NCI-H2196 treated with DMSO at 0.1 percent for 48 hours (cell line): ENCODE data around the gene UNC13D.
A peak's percentile ranks its signal among the peaks of the same experiment; 100 is the strongest.
"Not testable (repeated sequence)": the region's sequence is repeated elsewhere in the genome, so short reads cannot be mapped to it uniquely, and the experiment has no call there.

ENCODE experiments used
- DNase-seq: peaks from one replicate; lab custom pipeline; 2025; ENCODE audit not compliant: unreplicated experiment; lab: John Stamatoyannopoulos, UW

UNC13D gene

DNA sequence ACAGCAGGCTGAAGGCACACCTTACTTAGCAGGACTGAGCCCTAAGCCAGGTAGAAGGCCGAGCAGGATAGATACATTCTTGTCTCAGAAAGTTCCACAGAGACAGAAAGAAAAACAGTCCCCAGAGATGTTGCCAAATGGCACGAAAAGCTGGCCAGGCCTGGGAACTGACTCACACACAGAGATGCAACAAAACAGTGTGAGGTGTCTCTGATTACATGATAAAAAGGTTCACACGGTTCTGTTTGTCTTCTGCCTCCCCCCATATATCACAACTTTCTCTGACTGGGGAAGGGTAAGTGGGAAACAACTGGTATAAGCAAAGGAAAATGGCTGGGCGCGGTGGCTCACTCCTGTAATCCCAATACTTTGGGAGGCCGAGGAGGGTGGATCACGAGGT is 9.2 kb upstream of the UNC13D start:
- no peak for DNase-seq

GRCh38 chr17:75851693-75851991 is 7.4 kb upstream of the UNC13D start:
- not testable (repeated sequence) for DNase-seq

DNA sequence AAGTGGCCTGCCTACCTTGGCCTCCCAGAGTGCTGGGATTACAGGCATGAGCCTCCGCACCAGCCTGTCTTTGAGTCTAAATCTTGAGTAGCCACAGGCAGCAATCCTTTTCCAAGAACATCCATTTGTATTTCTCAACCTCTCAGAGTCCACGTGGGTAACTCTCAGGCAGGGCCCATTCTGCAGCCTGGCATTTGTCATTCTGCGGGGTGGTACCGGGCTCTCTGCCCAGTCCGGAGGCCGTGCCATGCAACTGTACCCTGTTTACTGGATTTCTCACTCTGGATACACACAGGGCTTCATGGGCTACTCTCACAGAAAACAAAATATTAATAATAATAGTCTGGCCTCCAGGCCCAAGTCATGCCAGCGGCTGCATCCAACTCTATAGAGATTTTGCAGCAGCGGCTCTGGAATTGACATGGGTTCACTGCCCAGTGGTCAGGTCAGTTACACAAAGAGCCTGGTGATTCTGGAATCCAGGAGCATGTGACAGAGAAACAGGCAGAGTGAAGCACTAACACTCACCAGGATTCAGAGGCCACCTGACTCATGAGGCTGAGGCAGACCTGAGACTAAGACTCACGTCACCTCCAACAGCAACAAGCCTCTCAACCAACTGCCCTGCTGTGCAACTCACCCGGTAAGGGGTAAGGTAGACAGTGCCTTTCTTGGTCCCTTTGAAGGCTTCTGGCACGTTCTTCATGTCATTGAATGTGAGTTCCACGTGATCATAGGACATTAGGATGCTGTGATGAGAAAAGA is 6.9 kb upstream of the UNC13D start:
- DNase-seq = no peak

- DNase-seq = no peak
These were observed 5.5 kb upstream of the UNC13D start for GRCh38 chr17:75849724-75850123.

DNA sequence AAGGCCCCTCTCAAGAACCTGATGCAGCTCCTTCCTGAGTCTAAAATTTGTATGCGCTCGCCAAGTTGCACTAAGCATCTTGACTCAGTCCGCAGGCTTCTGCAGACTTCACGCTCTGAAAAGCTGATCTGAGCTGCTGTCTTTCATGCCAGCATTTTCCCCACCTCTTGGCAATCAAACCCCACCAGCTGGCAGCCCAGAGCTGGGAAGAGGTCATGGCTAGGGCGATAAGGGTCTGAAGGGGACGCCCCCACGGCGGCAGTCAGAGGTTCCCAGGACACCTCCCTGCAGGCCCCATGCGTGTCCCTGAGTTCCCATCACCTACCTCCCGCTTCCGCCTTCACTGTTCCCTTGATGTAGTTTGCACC is 5.1 kb upstream of the UNC13D start:
- DNase-seq = no peak

DNA sequence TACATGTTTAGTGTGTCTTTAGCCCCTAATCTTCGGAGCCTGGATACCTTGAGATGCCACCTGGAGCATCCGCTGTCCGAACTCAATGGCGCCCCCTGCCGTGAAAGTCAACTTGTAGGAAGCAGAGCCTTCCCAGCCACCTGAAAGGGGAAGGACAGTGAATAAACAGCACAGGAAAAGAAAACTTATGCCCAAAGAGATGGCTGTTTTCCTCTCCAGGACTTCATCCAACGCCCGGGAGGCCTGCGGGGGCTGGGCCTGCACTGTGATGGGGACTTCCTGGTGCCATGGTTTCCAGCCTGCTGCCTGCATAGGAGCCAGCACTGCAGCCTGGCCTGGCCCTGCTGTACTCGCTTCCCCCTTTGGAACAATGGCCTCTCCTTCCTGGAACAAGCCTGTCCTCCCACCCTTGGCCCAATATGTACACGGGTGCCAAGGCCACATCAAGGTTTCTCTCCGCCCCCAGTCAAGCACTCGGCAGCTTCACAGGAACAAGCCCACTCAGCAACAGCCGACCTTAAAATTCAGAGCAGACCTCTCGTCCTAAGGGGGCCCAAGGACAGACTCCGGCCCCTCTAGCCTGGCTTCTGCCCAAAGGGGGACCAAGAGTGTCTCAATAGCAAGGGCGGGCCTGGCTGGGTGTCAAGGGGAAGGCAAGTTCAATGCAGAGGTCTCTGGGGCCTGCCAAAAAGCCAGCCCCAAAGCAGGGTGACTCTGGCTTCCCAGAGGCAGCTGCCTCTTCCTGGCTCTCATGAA is 4.5 kb upstream of the UNC13D start:
- DNase-seq = peak; percentile 63

GRCh38 chr17:75847614-75848522 is 3.7 kb upstream of the UNC13D start:
- no peak for DNase-seq

DNA sequence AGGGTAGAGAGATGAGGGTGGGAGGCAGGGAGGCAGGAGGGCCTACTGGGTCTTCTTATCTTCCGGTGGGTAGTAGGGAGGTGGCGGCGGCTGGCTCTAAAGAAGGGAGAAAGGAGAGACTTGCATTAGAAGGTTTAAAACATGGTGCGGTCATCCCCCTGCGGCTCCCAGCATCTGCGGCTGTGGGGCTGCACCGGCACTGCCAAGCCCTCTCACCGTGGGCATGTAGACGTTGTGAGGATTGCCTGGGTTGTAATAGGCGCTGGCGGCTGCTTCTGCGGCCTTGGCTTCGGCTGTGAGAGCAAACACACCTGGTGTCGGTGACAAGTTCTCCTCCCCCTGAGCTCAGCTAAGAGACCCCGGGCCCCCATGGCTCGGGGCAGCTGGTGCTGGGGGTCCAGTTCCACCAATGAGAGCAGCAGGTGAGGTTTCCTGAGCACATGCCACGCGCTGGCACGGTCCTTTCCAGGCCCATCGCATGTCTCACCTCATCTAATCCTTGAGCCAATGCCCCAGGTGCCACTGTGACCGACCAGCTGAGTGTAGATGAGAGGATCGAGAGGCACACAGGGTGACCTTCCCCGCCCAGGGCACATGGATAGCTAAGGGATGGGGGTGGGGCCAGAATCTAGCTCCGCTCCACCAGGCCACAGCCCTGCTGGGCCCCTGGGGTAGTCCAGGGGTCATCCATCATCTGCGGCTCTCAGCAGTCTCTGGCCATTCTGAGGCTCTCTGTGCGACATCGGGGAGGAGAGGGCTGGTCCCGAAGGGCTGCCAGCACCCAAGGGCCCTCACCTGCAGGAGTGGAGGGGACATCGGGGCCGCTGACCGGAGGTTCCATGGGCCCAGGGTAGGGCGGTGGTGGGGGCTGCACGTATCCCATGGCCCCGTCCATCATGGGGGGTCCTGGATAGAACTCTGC is 2.7 kb upstream of the UNC13D start:
- no peak for DNase-seq

DNA sequence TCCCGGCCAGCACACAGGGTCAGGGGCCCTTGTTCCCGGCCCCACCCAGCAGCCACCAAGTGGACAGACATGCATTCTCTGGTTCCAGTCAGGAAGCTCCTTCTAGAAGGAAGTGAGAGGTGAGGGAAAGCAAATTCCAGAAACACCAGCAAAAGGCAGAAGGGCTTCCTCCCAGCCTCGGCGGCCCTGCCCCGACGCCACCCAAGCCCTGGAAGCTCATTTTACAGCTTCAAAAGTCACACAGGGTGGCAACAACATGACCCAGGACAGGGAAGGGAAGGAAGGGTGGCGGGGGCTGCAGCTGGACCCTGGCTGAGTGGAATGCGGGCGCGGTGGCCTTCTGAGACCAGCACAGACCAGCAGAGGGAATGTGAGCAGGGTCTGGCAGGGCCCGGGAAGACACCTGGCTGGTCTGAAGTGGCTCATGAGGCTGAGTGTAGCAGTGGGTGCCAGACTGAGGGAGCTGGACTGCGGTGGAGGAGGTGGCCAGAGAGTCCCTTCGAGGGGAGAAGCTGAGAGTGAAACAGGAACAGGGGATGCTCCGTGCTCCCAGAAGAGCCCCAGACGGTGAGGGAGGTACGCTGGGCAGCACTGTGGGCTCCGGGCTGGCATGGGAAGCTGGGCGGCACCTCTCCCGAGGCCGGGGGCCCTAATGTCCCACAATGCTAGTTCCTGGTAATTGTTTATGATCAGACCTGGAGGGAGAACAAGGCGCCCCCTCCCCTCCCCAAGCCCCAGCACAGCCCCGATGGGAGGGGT is 1.9 kb upstream of the UNC13D start:
- DNase-seq = no peak

GRCh38 chr17:75845058-75845711 is 981 bp upstream of the UNC13D start:
- no peak for DNase-seq

- no peak for DNase-seq
These were observed 390 bp upstream of the UNC13D start for GRCh38 chr17:75844530-75845057.

DNA sequence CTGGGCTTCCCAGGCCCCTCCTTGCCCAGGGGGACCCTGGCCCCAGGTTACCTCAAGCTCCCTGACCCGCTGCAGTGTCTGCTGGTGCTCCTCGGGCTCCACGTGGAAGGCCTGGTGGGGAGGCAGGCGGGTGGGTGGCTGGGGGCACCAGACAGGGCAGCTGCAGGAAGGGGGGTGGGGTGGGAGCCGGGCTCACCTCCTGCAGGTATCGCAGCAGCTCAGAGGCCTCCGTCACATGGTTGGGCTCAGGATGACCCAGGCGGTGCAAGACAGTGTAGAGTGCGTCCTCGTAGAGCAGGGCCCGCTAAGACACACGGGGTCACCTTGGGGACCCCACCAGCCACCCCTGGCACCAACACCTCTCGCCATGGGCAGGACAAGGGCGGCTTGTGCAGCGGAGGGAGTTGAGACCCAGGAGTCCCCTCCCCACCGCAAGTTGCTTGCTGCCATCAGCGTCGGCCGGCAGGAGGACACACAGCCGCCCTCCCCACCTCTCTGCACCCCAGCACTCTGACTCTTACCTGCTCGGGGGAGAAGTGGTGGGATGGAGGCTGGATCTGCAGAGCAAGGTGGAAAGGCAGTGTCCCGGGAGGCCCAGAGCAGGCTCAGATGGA is 1.1 kb downstream of the UNC13D start:
- no peak for DNase-seq

- DNase-seq = no peak
These were observed 1.8 kb downstream of the UNC13D start for GRCh38 chr17:75842411-75842810.

GRCh38 chr17:75840799-75841164 is 3.4 kb downstream of the UNC13D start:
- DNase-seq = no peak

DNA sequence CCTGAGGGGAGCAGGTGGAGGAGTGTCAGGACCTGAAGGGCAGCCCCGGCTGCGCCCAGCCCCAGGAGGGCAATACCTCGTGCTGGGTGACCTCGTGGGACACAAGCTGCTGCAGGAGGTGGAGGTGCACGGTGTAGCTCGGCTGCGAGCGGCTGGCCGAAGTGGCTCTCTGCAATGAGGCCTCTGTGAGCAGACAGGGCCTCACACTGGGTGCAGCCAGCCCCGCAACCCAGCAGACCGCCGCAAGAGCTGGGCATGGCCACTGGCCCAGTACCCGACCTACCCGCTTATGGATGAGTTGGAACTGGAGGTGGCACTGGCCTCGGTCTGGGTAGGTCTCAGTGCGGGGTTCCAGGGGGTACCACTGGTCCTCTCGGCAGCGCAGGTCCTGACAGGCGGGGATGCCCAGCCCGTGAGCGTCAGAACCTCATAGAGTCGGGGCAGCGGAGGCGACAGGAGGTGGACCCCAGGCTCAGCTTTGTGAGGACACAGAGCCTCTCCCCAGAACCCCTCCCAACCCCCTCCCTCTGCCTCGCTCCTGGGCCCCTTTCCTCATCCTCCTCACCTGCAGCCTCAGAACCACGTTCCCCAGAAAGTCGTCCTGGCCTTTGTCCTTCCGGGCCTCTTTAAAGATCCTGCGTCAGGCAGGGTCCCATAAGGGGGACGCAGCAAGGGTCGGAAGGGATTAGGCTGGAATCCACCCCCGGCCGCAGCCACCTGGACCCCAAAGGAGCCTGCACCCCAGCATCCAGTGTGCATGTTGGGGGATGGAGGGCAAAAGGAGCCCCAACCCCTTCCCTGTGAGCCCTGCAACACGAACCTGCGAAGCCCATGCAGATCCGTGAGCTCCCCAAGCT is 4.0 kb downstream of the UNC13D start:
- DNase-seq = no peak

- no peak for DNase-seq
These were observed 5.8 kb downstream of the UNC13D start for GRCh38 chr17:75838410-75838809.

DNA sequence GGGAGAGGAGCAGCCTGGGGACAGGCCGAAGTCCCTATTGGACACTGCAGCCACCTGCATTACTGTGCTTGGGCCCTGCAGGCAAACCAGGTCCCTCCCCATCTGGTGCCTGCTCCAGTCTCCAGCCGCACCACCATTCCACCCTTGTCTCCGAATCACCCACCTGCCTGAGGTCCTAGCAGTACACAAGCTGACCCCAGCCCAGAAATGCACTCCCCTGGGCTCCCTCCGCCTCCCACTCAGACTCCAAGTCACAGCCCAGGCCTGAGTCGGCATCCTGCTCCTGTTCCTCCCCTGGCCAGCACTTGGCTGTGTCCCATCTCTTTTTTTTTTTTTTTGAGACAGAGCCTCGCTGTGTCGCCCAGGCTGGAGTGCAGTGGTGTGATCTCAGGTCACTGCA is 6.3 kb downstream of the UNC13D start:
- no peak for DNase-seq

GRCh38 chr17:75836605-75837004 is 7.6 kb downstream of the UNC13D start:
- DNase-seq = no peak
